Osteoblast (primary cell): ENCODE data around the gene SLC22A7. TPM values are rescaled to one million over a fixed set of nuclear protein-coding genes. Genes with fewer than 3 reads are reported as not detected.

Experiments used
- DNase-seq: peaks from one replicate; pipeline ENCODE4 v3.0.0; 2011; ENCODE audit warnings: low spot score, mixed read lengths; ENCODE audit not compliant: insufficient read length; ENCODE audit errors: missing footprints
- H2AFZ ChIP-seq: 2 replicates; pipeline ENCODE4 v1.6.0; 2011; ENCODE audit warnings: mild to moderate bottlenecking, low read length
- H3K27ac ChIP-seq: 2 replicates; pipeline ENCODE4 v1.5.1; 2011; ENCODE audit warnings: mild to moderate bottlenecking, low read depth, low read length, moderate library complexity
- H3K27me3 ChIP-seq: 2 replicates; pipeline ENCODE4 v1.6.0; 2012; ENCODE audit warnings: mild to moderate bottlenecking, control low read depth, inconsistent platforms, low read length, moderate library complexity; ENCODE audit not compliant: insufficient read depth
- H3K36me3 ChIP-seq: 2 replicates; pipeline ENCODE4 v1.5.1; 2011; ENCODE audit warnings: mild to moderate bottlenecking, low read length, control low read depth, moderate library complexity; ENCODE audit not compliant: insufficient read depth
- H3K4me1 ChIP-seq: 2 replicates; pipeline ENCODE4 v1.5.1; 2011; ENCODE audit warnings: mild to moderate bottlenecking, low read length, control low read depth, moderate library complexity; ENCODE audit not compliant: insufficient read depth
- H3K4me2 ChIP-seq: 2 replicates; pipeline ENCODE4 v1.6.0; 2011; ENCODE audit warnings: mild to moderate bottlenecking, low read length; ENCODE audit not compliant: insufficient read depth
- H3K4me3 ChIP-seq: fragments of 200-600 bp; sonication (generic); 3 replicates; pipeline ENCODE4 v1.5.1; 2012; ENCODE audit warnings: mild to moderate bottlenecking, low read length, inconsistent platforms; ENCODE audit not compliant: insufficient read depth
- H3K79me2 ChIP-seq: 2 replicates; pipeline ENCODE4 v1.6.0; 2012; ENCODE audit warnings: mild to moderate bottlenecking, low read length, control low read depth, inconsistent platforms; ENCODE audit not compliant: insufficient read depth
- H3K9me3 ChIP-seq: 2 replicates; pipeline ENCODE4 v1.5.1; 2011; ENCODE audit warnings: low read depth, low read length, control low read depth
- H4K20me1 ChIP-seq: 2 replicates; pipeline ENCODE4 v1.6.0; 2012; ENCODE audit warnings: mild to moderate bottlenecking, low read length, control low read depth; ENCODE audit not compliant: insufficient read depth
- CTCF ChIP-seq: IDR thresholded peaks from 2 replicates; pipeline ENCODE4 v1.5.1; 2011; ENCODE audit warnings: mild to moderate bottlenecking, low read depth, low read length, moderate library complexity; ENCODE audit errors: extremely low read depth
- total RNA-seq: library from RNA; depleted of rRNA; stranded (reverse); fragments of >200 nt; gene quantifications from 2 replicates; pipeline ENCODE4 v1.2.3, GENCODE V29; 2012

SLC22A7 gene
- total RNA-seq, 1 donor, result not detected

- Histone ChIP-seq H4K20me1 (no peaks in the 10 kb centered on the region), H3K4me2 (no peak overlapping the region), H3K9me3 (no peaks in the 10 kb centered on the region), H3K27me3 (peaks cover 9% of the 10 kb centered on the region), H2AFZ (no peak overlapping the region), H3K36me3 (no peaks in the 10 kb centered on the region), H3K4me3 (no peak overlapping the region), H3K79me2 (no peaks in the 10 kb centered on the region), H3K4me1 (no peaks in the 10 kb centered on the region), H3K27ac (no peak overlapping the region)
- no peak for DNase-seq
- no peak for TF ChIP-seq CTCF
Observed at GRCh38 chr6:43261198-43261597, 36.9 kb upstream of the SLC22A7 start.

GRCh38 chr6:43262000-43262779 is 35.9 kb upstream of the SLC22A7 start:
- H3K9me3 ChIP-seq, result no peaks in the 10 kb centered on the region
- no peak overlapping the region for H3K4me3 ChIP-seq
- H2AFZ ChIP-seq, result peak overlapping the region; percentile 10
- DNase-seq, result peak; percentile 79
- TF ChIP-seq CTCF, result no peak
- H3K79me2 ChIP-seq, result no peaks in the 10 kb centered on the region
- H3K27ac ChIP-seq, result no peak overlapping the region
- no peaks in the 10 kb centered on the region for H3K36me3 ChIP-seq
- no peak overlapping the region for H3K4me2 ChIP-seq
- H3K27me3 ChIP-seq, result peaks cover 11% of the 10 kb centered on the region
- H4K20me1 ChIP-seq, result no peaks in the 10 kb centered on the region
- no peaks in the 10 kb centered on the region for H3K4me1 ChIP-seq

DNA sequence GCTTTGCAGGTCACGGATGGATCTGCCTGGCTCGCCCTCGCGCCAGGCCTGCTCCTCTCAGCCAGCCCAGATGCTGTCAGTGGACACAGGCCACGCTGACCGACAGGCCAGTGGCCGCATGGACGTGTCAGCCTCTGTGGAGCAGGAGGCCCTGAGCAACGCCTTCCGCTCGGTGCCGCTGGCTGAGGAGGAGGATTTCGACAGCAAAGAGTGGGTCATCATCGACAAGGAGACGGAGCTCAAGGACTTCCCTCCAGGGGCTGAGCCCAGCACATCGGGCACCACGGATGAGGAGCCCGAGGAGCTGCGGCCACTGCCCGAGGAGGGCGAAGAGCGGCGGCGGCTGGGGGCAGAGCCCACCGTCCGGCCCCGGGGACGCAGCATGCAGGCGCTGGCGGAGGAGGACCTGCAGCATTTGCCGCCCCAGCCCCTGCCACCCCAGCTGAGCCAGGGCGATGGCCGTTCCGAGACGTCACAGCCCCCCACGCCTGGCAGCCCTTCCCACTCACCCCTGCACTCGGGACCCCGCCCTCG is 35.2 kb upstream of the SLC22A7 start:
- DNase-seq, result no peak
- peak overlapping the region; percentile 36 for H2AFZ ChIP-seq

More for the DNA sequence above, 35.2 kb upstream of the SLC22A7 start:
- no peaks in the 10 kb centered on the region for H3K79me2 ChIP-seq
- no peak for TF ChIP-seq CTCF
- peaks cover 13% of the 10 kb centered on the region for H3K27me3 ChIP-seq
- H3K36me3 ChIP-seq, result no peaks in the 10 kb centered on the region
- no peaks in the 10 kb centered on the region for H3K4me1 ChIP-seq
- no peaks in the 10 kb centered on the region for H3K9me3 ChIP-seq
- no peak overlapping the region for H3K4me3 ChIP-seq
- H4K20me1 ChIP-seq, result no peaks in the 10 kb centered on the region
- H3K27ac ChIP-seq, result no peak overlapping the region
- H3K4me2 ChIP-seq, result no peak overlapping the region
